HL-60 (cell line): ENCODE measurements around the gene TEX48.

Experiments
- DNase-seq, 2 experiments: peaks; one replicate each; pipeline ENCODE4 v3.0.0-alpha.2; 2010 to 2020; ENCODE audit warnings: low read depth in 1 of 2, low spot score in 1 of 2
- H3K27ac ChIP-seq: fragments of 250-450 bp; sonication (Bioruptor Pico); replicated peaks from 2 replicates; pipeline ENCODE4 v1.5.1; 2020; ENCODE audit warnings: mild to moderate bottlenecking, moderate library complexity
- H3K27me3 ChIP-seq: fragments of 250-450 bp; sonication (Bioruptor Pico); 2 replicates; pipeline ENCODE4 v1.5.1; 2021; ENCODE audit warnings: mild to moderate bottlenecking, moderate library complexity; ENCODE audit not compliant: insufficient read depth, poor library complexity, severe bottlenecking
- H3K4me3 ChIP-seq: replicated peaks from 2 replicates; pipeline ENCODE4 v1.5.1; 2011; ENCODE audit warnings: mild to moderate bottlenecking, control low read depth, low read length; ENCODE audit not compliant: insufficient read depth
- GABPA ChIP-seq: IDR thresholded peaks from 2 replicates; pipeline ENCODE4 v1.6.1; 2012; ENCODE audit warnings: low read depth
- POLR2AphosphoS5 ChIP-seq: IDR thresholded peaks from 2 replicates; pipeline ENCODE4 v1.6.1; 2012; ENCODE audit warnings: low read depth
- SPI1 ChIP-seq: IDR thresholded peaks from 2 replicates; pipeline ENCODE4 v1.6.1; 2012; ENCODE audit warnings: low read depth, mild to moderate bottlenecking, borderline replicate concordance
- TF ChIP-seq, protein P1 (sequence below): IDR thresholded peaks from one replicate; pipeline ENCODE4 v1.5.1; 2011; ENCODE audit warnings: low read length, control low read depth, inconsistent platforms; ENCODE audit not compliant: insufficient read depth
- TF ChIP-seq, protein P2 (sequence below): IDR thresholded peaks from 2 replicates; pipeline ENCODE4 v1.6.1; 2012; ENCODE audit warnings: low read depth; ENCODE audit not compliant: insufficient replicate concordance

TEX48 gene

DNA sequence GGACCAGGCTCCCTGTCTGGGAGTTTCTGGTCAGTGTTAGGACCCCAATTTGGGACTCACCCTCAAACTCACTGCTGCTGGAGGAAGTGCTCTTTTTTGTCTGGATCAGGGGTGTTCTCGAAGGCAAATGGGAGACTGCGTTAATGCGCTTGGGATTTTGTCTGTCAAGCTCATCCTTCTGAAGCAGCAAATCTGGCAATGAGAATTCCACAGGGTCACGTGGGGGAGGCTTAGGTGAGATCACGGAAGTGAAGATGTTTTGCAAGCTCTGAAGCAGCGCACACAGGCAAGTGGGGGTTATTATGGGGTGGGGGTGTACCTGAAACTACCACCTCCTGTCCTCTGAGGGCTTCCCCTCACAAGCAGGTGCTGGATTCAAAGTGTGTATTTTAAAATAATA, 13.8 kb downstream of the TEX48 start:
- Histone ChIP-seq H3K27ac (no peak overlapping the region), H3K27me3 (peaks cover 3% of the 10 kb centered on the region), H3K4me3 (no peak overlapping the region)
- TF ChIP-seq POLR2AphosphoS5, result no peak
- TF ChIP-seq, protein P1, sequence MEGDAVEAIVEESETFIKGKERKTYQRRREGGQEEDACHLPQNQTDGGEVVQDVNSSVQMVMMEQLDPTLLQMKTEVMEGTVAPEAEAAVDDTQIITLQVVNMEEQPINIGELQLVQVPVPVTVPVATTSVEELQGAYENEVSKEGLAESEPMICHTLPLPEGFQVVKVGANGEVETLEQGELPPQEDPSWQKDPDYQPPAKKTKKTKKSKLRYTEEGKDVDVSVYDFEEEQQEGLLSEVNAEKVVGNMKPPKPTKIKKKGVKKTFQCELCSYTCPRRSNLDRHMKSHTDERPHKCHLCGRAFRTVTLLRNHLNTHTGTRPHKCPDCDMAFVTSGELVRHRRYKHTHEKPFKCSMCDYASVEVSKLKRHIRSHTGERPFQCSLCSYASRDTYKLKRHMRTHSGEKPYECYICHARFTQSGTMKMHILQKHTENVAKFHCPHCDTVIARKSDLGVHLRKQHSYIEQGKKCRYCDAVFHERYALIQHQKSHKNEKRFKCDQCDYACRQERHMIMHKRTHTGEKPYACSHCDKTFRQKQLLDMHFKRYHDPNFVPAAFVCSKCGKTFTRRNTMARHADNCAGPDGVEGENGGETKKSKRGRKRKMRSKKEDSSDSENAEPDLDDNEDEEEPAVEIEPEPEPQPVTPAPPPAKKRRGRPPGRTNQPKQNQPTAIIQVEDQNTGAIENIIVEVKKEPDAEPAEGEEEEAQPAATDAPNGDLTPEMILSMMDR, result no peak
- TF ChIP-seq, protein P2, sequence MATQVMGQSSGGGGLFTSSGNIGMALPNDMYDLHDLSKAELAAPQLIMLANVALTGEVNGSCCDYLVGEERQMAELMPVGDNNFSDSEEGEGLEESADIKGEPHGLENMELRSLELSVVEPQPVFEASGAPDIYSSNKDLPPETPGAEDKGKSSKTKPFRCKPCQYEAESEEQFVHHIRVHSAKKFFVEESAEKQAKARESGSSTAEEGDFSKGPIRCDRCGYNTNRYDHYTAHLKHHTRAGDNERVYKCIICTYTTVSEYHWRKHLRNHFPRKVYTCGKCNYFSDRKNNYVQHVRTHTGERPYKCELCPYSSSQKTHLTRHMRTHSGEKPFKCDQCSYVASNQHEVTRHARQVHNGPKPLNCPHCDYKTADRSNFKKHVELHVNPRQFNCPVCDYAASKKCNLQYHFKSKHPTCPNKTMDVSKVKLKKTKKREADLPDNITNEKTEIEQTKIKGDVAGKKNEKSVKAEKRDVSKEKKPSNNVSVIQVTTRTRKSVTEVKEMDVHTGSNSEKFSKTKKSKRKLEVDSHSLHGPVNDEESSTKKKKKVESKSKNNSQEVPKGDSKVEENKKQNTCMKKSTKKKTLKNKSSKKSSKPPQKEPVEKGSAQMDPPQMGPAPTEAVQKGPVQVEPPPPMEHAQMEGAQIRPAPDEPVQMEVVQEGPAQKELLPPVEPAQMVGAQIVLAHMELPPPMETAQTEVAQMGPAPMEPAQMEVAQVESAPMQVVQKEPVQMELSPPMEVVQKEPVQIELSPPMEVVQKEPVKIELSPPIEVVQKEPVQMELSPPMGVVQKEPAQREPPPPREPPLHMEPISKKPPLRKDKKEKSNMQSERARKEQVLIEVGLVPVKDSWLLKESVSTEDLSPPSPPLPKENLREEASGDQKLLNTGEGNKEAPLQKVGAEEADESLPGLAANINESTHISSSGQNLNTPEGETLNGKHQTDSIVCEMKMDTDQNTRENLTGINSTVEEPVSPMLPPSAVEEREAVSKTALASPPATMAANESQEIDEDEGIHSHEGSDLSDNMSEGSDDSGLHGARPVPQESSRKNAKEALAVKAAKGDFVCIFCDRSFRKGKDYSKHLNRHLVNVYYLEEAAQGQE, result no peak
- TF ChIP-seq GABPA, result no peak
- no peak for TF ChIP-seq SPI1
- DNase-seq, result no peak

- DNase-seq, result no peak
- Histone ChIP-seq H3K4me3 (no peak overlapping the region), H3K27me3 (peaks cover 3% of the 10 kb centered on the region), H3K27ac (no peak overlapping the region)
- no peak for TF ChIP-seq SPI1
- TF ChIP-seq POLR2AphosphoS5, result no peak
Measured at GRCh38 chr9:114666851-114667250, 15.1 kb downstream of the TEX48 start.

DNA sequence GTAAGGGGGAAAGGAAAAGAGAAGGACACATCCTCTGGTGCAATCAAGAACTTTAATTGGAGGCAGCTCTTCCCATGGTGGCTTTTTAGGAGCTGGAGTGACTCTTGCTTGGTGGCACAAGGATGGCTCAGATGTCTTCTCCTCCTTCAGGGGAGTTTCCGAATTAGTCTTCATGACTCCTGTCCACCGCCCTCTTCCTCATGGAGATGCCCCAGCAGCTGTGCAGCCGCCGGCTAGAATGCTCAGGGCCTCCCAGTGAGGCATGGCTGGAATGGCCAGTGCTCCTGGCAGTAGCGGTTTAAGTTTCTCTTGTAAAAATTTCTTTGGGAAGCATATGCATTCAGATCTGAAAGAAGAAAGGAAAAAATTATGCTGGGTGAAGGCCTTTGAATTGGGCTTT, 15.6 kb downstream of the TEX48 start:
- peaks cover 6% of the 10 kb centered on the region for H3K27me3 ChIP-seq
- TF ChIP-seq GABPA (no peak), POLR2AphosphoS5 (no peak), SPI1 (no peak)
- TF ChIP-seq, protein P1, result no peak
- TF ChIP-seq, protein P2, result no peak
- H3K27ac ChIP-seq, result no peak overlapping the region
- DNase-seq, result no peak
- H3K4me3 ChIP-seq, result no peak overlapping the region

DNA sequence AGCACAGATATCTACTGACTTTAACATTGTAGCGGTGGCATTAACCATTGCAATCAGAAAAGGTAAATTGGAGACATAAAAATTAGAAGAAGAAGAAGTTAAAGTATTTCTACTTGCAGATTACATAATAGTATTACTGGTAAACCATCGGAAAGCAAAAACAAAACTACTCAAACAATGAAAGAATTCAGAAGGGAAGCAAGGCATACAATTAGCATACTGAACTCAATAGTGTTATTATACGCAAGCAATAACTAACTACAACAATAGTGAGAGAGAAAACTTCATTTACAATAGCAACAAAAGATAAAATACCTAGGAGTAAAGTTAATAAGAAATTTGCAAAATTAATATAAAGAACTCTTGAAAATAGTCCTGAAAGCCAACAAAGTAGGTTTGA, 17.8 kb downstream of the TEX48 start:
- Histone ChIP-seq H3K27me3 (peaks cover 6% of the 10 kb centered on the region), H3K27ac (no peak overlapping the region)

More for the DNA sequence above, 17.8 kb downstream of the TEX48 start:
- H3K4me3 ChIP-seq, result no peak overlapping the region
- no peak for TF ChIP-seq SPI1
- TF ChIP-seq, protein P1, result no peak
- TF ChIP-seq GABPA, result no peak
- TF ChIP-seq POLR2AphosphoS5, result no peak
- TF ChIP-seq, protein P2, result no peak
- no peak for DNase-seq
